ENCODE results near the gene DLEC1.
"Not testable (repeated sequence)": the region's sequence is repeated elsewhere in the genome, so short reads cannot be mapped to it uniquely, and the experiment has no call there.

The DLEC1 gene

GRCh38 chr3:38157595-38157994 is 118.6 kb downstream of the DLEC1 start:
- no peak for DNase-seq (ENCODE audit: low read depth)

GRCh38 chr3:38158472-38158871 is 119.5 kb downstream of the DLEC1 start:
- DNase-seq (ENCODE audit: low read depth) = no peak

GRCh38 chr3:38160704-38161103 is 121.7 kb downstream of the DLEC1 start:
- not testable (repeated sequence) for DNase-seq (ENCODE audit: low read depth)

GRCh38 chr3:38163117-38163840 is 124.3 kb downstream of the DLEC1 start:
- DNase-seq (ENCODE audit: low read depth) = no peak

GRCh38 chr3:38163841-38164642 is 125.0 kb downstream of the DLEC1 start:
- no peak for DNase-seq (ENCODE audit: low read depth)

GRCh38 chr3:38164643-38164951 is 125.6 kb downstream of the DLEC1 start:
- DNase-seq (ENCODE audit: low read depth) = no peak

- peak; percentile 93 for DNase-seq (ENCODE audit: low read depth)
Observed at GRCh38 chr3:38164952-38165721, 126.1 kb downstream of the DLEC1 start, which contains the start of gene OXSR1. OXSR1 (plus strand) TSS chr3:38165537; CDS start chr3:38165877, 340 bp downstream.

- no peak for DNase-seq (ENCODE audit: low read depth)
Observed at GRCh38 chr3:38165722-38166387, 126.8 kb downstream of the DLEC1 start.

- no peak for DNase-seq (ENCODE audit: low read depth)
Observed at GRCh38 chr3:38167591-38167990, 128.6 kb downstream of the DLEC1 start.

GRCh38 chr3:38168151-38169026 is 129.4 kb downstream of the DLEC1 start:
- no peak for DNase-seq (ENCODE audit: low read depth)

- DNase-seq (ENCODE audit: low read depth) = no peak
Observed at GRCh38 chr3:38169027-38169317, 130.0 kb downstream of the DLEC1 start.

- no peak for DNase-seq (ENCODE audit: low read depth)
Observed at GRCh38 chr3:38170722-38171121, 131.7 kb downstream of the DLEC1 start.

- DNase-seq (ENCODE audit: low read depth) = no peak
Observed at GRCh38 chr3:38171622-38172021, 132.6 kb downstream of the DLEC1 start.

All from stimulated activated CD8-positive, alpha-beta memory T cell treated with anti-CD3 and anti-CD28 coated beads, Interleukin-7, amount 100 ng/mL, for 24 hours (primary cell).